Ectodermal cell (in vitro differentiated cells): ENCODE results near the gene ST8SIA1.

ENCODE experiments used
- H3K27ac ChIP-seq: 2 replicates; pipeline ENCODE4 v1.7.0; 2013; ENCODE audit warnings: mild to moderate bottlenecking, low read depth, low read length; ENCODE audit not compliant: insufficient read depth, poor library complexity, severe bottlenecking
- H3K27me3 ChIP-seq: 2 replicates; pipeline ENCODE4 v1.7.0; 2013; ENCODE audit warnings: mild to moderate bottlenecking, low read length; ENCODE audit not compliant: insufficient read depth, control insufficient read depth, poor library complexity, severe bottlenecking
- H3K36me3 ChIP-seq: one replicate; pipeline ENCODE4 v1.7.0; 2013; ENCODE audit warnings: low read length; ENCODE audit not compliant: control insufficient read depth, insufficient read depth
- H3K4me1 ChIP-seq: one replicate; pipeline ENCODE4 v1.7.0; 2013; ENCODE audit warnings: low read length; ENCODE audit not compliant: control insufficient read depth, insufficient read depth
- H3K4me3 ChIP-seq: 2 replicates; pipeline ENCODE4 v1.7.0; 2013; ENCODE audit warnings: low read depth, low read length, control low read depth; ENCODE audit not compliant: insufficient read depth
- H3K9me3 ChIP-seq: 2 replicates; pipeline ENCODE4 v1.7.0; 2013; ENCODE audit warnings: mild to moderate bottlenecking, low read length, moderate library complexity; ENCODE audit not compliant: control insufficient read depth
- WGBS, 2 experiments: methylation state at CpG; one replicate each; pipeline ENCODE4 v1.1.7; 2013; ENCODE audit warnings: missing lambda C conversion rate in 2 of 2; 5-methylcytosine and 5-hydroxymethylcytosine counted together

Gene ST8SIA1

GRCh38 chr12:22252057-22252456, 82.5 kb downstream of the ST8SIA1 start:
- H3K9me3 ChIP-seq: no peaks in the 10 kb centered on the region
- H3K27me3 ChIP-seq: no peaks in the 10 kb centered on the region
- peaks cover 28% of the 10 kb centered on the region for H3K4me1 ChIP-seq
- no peak overlapping the region for H3K27ac ChIP-seq
- 100% methylated on average over 1 of the region's 3 CpGs for WGBS, 2 experiments
- H3K4me3 ChIP-seq: no peak overlapping the region
- H3K36me3 ChIP-seq: no peaks in the 10 kb centered on the region

- Histone ChIP-seq H3K4me3 (no peak overlapping the region), H3K27ac (no peak overlapping the region), H3K27me3 (no peaks in the 10 kb centered on the region), H3K36me3 (no peaks in the 10 kb centered on the region), H3K4me1 (peaks cover 27% of the 10 kb centered on the region), H3K9me3 (no peaks in the 10 kb centered on the region)
- 92 to 98% methylated on average over 2 of the region's 2 CpGs for WGBS, 2 experiments
These were observed 83.7 kb downstream of the ST8SIA1 start for GRCh38 chr12:22250762-22251161.

GRCh38 chr12:22248571-22249115, 85.9 kb downstream of the ST8SIA1 start:
- H3K4me3 ChIP-seq: no peak overlapping the region
- H3K36me3 ChIP-seq: no peaks in the 10 kb centered on the region
- H3K27ac ChIP-seq: no peak overlapping the region
- no peaks in the 10 kb centered on the region for H3K27me3 ChIP-seq
- H3K9me3 ChIP-seq: no peaks in the 10 kb centered on the region
- 85 to 89% methylated on average over 3 of the region's 3 CpGs for WGBS, 2 experiments
- peaks cover 9% of the 10 kb centered on the region for H3K4me1 ChIP-seq

- Histone ChIP-seq H3K36me3 (no peaks in the 10 kb centered on the region), H3K27me3 (no peaks in the 10 kb centered on the region)
- 85 to 94% methylated on average over 6 of the region's 6 CpGs for WGBS, 2 experiments
These were observed 86.4 kb downstream of the ST8SIA1 start for GRCh38 chr12:22248121-22248520.

GRCh38 chr12:22246217-22246846, 88.2 kb downstream of the ST8SIA1 start:
- H3K9me3 ChIP-seq: no peaks in the 10 kb centered on the region
- H3K4me1 ChIP-seq: peaks cover 15% of the 10 kb centered on the region
- H3K27me3 ChIP-seq: no peaks in the 10 kb centered on the region
- WGBS, 2 experiments: 82 to 86% methylated on average over 8 to 9 of the region's 9 CpGs
- peak overlapping the region; percentile 55 for H3K27ac ChIP-seq
- H3K4me3 ChIP-seq: no peak overlapping the region
- no peaks in the 10 kb centered on the region for H3K36me3 ChIP-seq

More at GRCh38 chr12:22248121-22248520, 86.4 kb downstream of the ST8SIA1 start:
- no peaks in the 10 kb centered on the region for H3K9me3 ChIP-seq
- H3K4me1 ChIP-seq: peaks cover 9% of the 10 kb centered on the region
- H3K27ac ChIP-seq: no peak overlapping the region
- no peak overlapping the region for H3K4me3 ChIP-seq

- Histone ChIP-seq H3K4me1 (peaks cover 15% of the 10 kb centered on the region), H3K27me3 (no peaks in the 10 kb centered on the region), H3K27ac (no peak overlapping the region), H3K9me3 (no peaks in the 10 kb centered on the region), H3K36me3 (no peaks in the 10 kb centered on the region), H3K4me3 (no peak overlapping the region)
These were observed 91.8 kb downstream of the ST8SIA1 start for GRCh38 chr12:22242726-22243125.

GRCh38 chr12:22238211-22238610, 96.3 kb downstream of the ST8SIA1 start:
- Histone ChIP-seq H3K4me3 (no peak overlapping the region), H3K27ac (no peak overlapping the region), H3K4me1 (peaks cover 6% of the 10 kb centered on the region), H3K36me3 (no peaks in the 10 kb centered on the region), H3K27me3 (no peaks in the 10 kb centered on the region), H3K9me3 (no peaks in the 10 kb centered on the region)
- WGBS, 2 experiments: 89 to 93% methylated on average over 3 of the region's 3 CpGs

GRCh38 chr12:22234561-22234960, 99.9 kb downstream of the ST8SIA1 start:
- H3K36me3 ChIP-seq: no peaks in the 10 kb centered on the region
- no peaks in the 10 kb centered on the region for H3K27me3 ChIP-seq
- no peaks in the 10 kb centered on the region for H3K4me1 ChIP-seq
- H3K27ac ChIP-seq: no peak overlapping the region
- no peaks in the 10 kb centered on the region for H3K9me3 ChIP-seq
- no peak overlapping the region for H3K4me3 ChIP-seq

- no peaks in the 10 kb centered on the region for H3K9me3 ChIP-seq
- WGBS, 2 experiments: 49 to 57% methylated on average over 1 of the region's 1 CpG
- H3K4me3 ChIP-seq: no peak overlapping the region
- H3K27me3 ChIP-seq: no peaks in the 10 kb centered on the region
- H3K4me1 ChIP-seq: no peaks in the 10 kb centered on the region
- H3K27ac ChIP-seq: no peak overlapping the region
- H3K36me3 ChIP-seq: no peaks in the 10 kb centered on the region
These were observed 102.7 kb downstream of the ST8SIA1 start for GRCh38 chr12:22231836-22232235.

- Histone ChIP-seq H3K36me3 (no peaks in the 10 kb centered on the region), H3K4me1 (no peaks in the 10 kb centered on the region), H3K4me3 (no peak overlapping the region), H3K27ac (no peak overlapping the region), H3K27me3 (no peaks in the 10 kb centered on the region), H3K9me3 (no peaks in the 10 kb centered on the region)
- 100% methylated on average over 1 to 2 of the region's 2 CpGs for WGBS, 2 experiments
These were observed 103.4 kb downstream of the ST8SIA1 start for GRCh38 chr12:22231078-22231477.
